SKM-1 (cell line): ENCODE data around the gene CTNNA2.
"Not testable (repeated sequence)": the region's sequence is repeated elsewhere in the genome, so short reads cannot be mapped to it uniquely, and the experiment has no call there.

Experiments used
- DNase-seq: peaks from one replicate; lab custom pipeline; 2025; ENCODE audit not compliant: unreplicated experiment; lab: John Stamatoyannopoulos, UW

The CTNNA2 gene

GRCh38 chr2:80132281-80132680 is 619.4 kb downstream of the CTNNA2 start:
- DNase-seq: no peak

GRCh38 chr2:80135001-80135400 is 622.1 kb downstream of the CTNNA2 start:
- DNase-seq: no peak

GRCh38 chr2:80136338-80136737 is 623.5 kb downstream of the CTNNA2 start:
- no peak for DNase-seq

DNA sequence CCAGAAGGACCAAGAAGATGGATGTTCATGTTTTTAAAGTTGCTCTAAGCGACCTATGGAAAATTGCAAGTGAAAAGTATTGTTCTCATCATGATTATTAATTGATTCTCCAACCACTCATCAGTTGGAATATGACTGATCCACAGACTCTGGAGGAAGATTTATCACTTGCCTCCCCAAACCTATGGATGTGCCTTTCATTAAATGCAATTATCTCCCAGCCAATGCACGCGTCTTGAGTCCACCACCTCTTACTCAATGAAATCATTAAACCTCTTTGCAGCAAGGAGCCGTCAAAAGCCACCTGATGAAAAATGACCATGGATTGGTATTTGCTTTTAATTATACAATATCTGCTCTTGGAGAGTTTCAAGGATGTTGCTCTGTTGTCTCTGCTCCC is 626.1 kb downstream of the CTNNA2 start:
- no peak for DNase-seq

DNA sequence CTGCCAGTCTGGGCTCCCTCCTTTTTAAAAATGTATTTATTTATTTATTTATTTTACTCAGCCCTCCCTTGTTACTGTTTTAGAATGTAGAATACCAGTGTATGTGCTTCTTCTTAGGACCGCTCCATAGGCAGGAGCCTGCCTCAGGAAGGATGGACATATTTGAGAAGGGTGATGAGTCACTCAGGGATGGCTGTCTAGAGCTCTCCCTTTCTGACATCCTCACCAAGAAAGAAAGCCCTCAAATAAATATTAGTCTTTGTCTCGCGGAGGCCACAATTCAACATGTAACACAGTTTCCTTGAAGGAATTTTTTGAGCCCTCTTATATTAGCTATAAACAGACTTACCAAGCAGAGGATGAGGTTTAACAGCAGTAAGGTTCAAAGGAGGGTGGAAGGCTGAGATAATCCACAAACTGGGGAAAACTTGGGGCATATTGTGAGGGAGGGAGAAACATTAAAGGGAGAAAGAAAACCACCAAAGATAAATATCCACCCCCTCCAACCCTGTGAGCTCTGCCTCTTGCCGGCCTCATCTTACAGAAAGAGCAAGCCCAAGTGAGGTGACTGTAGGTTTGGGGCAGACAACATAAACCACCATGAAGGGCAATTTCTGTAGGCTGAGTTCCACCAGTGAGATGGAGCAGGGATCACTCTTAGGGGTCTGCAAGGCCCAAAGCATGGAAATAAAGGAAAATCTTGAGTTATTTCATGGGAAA is 628.3 kb downstream of the CTNNA2 start:
- no peak for DNase-seq

DNA sequence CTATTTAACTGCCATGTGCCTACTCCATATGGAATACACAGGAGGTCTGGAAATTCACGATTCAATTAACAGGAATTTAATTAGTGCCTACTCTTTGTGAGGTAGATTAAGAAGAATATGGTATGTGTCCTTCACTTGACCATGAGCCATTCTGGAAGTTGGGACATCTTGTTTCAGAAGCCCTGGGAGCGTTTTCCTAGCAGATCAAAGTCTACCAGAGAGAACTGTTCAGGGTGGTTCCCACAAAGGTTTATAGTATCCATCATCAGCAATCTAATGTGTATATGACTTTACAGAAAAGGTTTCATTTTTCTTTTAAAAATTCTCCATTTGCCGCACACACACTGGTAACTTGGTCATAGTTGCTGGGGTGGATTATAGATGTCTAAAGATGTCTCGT is 632.6 kb downstream of the CTNNA2 start:
- DNase-seq: no peak

- DNase-seq: not testable (repeated sequence)
These were observed 633.9 kb downstream of the CTNNA2 start for GRCh38 chr2:80146757-80147156.

DNA sequence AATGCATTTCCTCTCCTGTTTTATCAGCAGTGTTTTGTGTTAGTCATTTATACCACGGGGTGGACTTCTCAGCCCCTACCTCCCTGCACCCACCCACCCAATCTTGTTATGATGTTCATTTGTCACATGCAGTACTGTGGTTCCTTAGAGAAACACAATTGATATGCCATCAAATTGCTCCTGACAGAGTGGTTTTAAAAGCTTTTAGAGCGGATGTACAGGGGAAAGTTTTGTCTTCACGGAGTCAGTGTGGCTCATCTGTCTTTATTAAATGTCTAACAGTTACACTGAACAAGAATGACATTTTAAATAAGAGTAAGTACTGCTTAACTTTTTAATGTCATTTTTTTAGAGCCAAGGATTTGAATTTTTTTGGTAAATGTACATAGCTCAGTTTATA is 634.8 kb downstream of the CTNNA2 start:
- DNase-seq: no peak

DNA sequence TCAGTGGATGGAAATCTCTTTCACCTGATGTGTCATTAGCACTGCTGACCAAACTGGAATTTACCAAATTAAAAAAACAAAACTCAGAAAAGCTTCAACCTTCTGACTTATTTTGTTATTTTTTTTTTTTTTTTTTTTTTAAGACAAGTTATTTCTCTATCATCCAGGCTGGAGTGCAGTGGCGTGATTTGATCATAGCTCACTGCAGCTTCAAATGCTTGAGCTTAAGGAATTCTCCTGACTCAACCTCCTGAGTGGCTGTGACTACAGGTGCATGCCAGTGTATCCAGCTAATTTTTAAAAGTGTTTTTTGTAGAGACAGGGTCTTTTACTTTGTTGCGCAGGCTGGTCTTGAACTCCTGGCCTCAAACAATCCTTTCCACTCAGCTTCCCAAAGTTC is 636.1 kb downstream of the CTNNA2 start:
- no peak for DNase-seq

- no peak for DNase-seq
These were observed 637.1 kb downstream of the CTNNA2 start for GRCh38 chr2:80149991-80150390.

GRCh38 chr2:80151248-80151647 is 638.4 kb downstream of the CTNNA2 start:
- DNase-seq: no peak

- DNase-seq: no peak
These were observed 638.8 kb downstream of the CTNNA2 start for GRCh38 chr2:80151651-80152050.

- DNase-seq: no peak
These were observed 640.3 kb downstream of the CTNNA2 start for GRCh38 chr2:80153151-80153550.

DNA sequence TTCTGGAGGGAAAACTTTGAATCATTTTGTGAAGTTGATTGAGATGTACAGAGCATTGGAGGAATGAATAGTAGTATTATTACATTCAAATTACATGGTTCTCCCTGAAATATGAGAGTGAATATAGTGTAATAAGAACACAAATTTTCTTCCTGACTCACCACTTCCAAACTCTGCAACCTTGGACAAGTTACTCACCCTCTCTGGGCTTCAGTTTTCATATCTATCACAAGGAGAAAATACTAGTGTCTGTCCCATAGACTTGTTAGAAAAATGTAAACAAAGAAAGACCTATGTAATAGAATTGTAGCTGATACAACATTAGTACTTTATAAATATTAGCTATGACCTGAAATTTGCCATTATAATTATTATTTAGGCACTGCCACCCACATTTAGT is 640.9 kb downstream of the CTNNA2 start:
- no peak for DNase-seq

DNA sequence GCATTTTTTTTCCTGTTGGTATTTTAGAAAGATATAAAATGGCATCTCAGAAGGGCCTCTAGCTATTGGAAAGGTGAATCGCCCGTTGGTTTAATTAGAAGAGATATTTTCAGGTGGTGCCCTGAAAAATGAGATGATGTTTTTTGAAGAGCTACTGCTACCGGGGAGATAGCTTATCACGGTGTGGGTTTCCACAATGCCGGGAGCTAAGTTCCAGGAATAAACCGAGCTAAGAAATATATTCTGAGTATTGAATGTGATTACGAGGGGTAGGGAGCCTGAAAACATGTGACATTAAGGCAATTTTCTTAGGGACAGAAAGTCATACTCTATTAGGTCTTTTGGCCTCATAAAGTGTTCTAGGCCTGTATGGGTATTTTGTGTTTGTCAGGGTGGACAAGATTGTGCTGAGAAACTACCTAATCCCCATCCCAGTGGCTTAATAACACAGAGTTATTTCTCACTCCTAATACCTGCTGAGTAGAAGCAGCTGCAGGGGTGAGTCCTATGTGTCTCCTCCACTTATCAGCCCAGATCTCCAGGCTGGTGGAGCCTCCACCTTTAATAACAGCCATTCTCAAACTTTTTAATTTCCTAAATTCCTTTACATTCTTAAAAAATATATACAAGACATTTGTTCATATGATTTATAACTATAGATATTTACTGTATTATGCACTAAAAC is 641.5 kb downstream of the CTNNA2 start:
- DNase-seq: no peak

GRCh38 chr2:80164375-80164774 is 651.5 kb downstream of the CTNNA2 start:
- no peak for DNase-seq

DNA sequence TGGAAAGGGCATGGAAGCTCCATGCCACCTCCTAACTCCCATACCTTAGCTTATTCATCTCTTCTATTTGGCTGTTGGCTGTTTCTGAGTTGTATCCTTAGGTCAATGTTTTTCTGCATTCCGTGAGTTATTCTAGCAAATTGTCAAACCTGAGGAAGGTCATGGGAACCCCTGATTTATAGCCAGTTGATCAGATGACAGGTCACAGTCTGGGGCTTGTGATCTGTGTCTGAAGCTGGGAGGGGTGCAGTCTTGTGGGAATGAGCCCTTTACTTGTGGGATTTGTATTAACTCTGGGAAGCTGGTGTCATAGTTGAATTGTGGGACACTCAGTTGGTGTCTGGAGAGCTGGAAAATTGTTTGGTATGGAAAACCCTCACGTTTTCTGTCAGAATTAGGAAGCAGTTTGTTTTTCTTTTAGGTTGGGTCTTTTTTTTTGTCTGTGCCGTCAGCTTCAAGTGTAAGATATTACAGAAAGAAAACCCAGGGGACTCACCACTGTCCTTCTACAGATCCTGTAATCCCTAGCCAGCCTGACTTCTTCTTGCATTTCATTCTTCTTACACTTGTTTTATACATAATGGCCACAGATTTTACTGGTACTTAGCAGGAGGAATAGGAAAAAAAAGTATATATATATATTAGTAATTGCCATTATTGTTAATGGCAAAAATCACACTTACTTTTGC is 653.8 kb downstream of the CTNNA2 start:
- DNase-seq: no peak

- no peak for DNase-seq
These were observed 654.5 kb downstream of the CTNNA2 start for GRCh38 chr2:80167284-80167808.

GRCh38 chr2:80168037-80168436 is 655.2 kb downstream of the CTNNA2 start:
- DNase-seq: no peak

DNA sequence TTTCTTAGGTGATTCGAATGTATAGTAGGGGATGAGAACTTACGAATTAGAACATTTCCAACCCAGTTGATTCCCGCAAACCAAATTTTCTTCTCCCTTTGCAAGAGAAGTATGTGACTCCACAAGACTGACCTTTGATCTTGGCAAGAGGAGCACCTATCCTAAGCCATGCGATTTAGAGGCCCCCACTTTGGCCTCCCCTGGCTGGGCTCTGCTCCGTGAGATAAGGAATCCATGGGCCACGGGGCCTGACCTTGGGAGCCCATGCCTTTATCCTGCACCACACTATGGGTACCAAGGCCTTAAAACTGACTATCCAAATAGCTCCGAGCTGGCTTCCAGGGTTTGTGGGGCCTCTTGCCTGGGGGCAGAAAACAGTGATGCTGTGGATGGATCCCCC is 656.0 kb downstream of the CTNNA2 start:
- no peak for DNase-seq

GRCh38 chr2:80169811-80170594 is 657.2 kb downstream of the CTNNA2 start:
- DNase-seq: no peak
